Mucosa of stomach (tissue), 1 donor: Measurements from ENCODE around the gene MRPL21.
"Not testable (repeated sequence)": the region's sequence is repeated elsewhere in the genome, so short reads cannot be mapped to it uniquely, and the experiment has no call there.

Experiments used
- H3K27me3 ChIP-seq: one replicate; pipeline ENCODE4 v1.7.0; 2013; ENCODE audit warnings: mild to moderate bottlenecking, low read length; ENCODE audit not compliant: control insufficient read depth, insufficient read depth
- H3K36me3 ChIP-seq: one replicate; pipeline ENCODE4 v1.7.0; 2013; ENCODE audit warnings: low read length; ENCODE audit not compliant: control insufficient read depth, insufficient read depth
- H3K4me1 ChIP-seq: one replicate; pipeline ENCODE4 v1.7.0; 2013; ENCODE audit warnings: mild to moderate bottlenecking, low read length; ENCODE audit not compliant: control insufficient read depth, insufficient read depth
- H3K4me3 ChIP-seq: one replicate; pipeline ENCODE4 v1.7.0; 2013; ENCODE audit warnings: low read length
- H3K9ac ChIP-seq: one replicate; pipeline ENCODE4 v1.7.0; 2013; ENCODE audit warnings: mild to moderate bottlenecking, low read length, moderate library complexity
- H3K9me3 ChIP-seq: one replicate; pipeline ENCODE4 v1.7.0; 2013; ENCODE audit warnings: mild to moderate bottlenecking, low read length, moderate library complexity; ENCODE audit not compliant: control insufficient read depth
- donor health status: Pancreatic carcinoma.

Gene MRPL21

DNA sequence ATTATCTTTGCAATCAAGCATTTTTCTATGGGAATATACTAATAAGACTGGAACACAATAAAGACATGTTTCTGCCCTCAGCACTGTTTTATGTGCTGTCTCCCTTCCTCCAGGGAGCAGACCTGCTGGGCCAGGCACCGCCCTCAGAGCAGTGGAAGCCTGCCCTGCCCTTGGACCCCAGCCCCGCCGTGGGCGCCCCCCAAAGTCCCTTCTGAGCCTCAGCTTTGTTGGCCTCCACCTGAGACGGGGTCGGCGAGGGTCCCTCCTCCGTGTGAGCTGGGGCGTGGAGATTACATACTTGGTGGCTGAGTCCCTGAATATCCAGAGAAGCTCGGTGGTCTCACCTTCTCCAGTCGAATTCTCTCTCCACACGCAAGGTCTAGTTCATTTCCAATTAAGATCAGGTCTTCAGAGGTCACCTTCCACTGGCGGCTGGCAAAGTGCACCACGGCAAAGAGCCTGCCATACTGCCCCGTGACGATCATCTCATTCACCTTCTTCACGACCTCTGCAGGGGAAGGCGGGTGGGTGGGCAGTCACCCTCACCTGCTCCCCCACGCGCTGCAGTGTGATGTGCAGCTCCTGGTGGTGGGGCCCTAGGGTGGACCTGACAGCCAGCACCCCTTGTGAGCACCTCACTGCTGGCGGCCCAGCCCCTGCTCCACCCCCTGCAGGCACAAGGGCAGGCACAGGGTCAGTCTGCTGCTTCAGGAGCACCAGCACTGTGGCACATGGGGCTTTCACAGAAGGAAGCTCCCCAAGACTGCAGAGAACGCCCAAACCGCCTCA, 7.3 kb downstream of the MRPL21 start:
- Histone ChIP-seq H3K9me3 (no peaks in the 10 kb centered on the region), H3K4me1 (no peaks in the 10 kb centered on the region), H3K36me3 (no peaks in the 10 kb centered on the region), H3K9ac (no peak overlapping the region), H3K27me3 (no peaks in the 10 kb centered on the region), H3K4me3 (no peak overlapping the region)

GRCh38 chr11:68893282-68893681, 10.3 kb downstream of the MRPL21 start:
- H3K4me3 ChIP-seq = no peak overlapping the region
- no peaks in the 10 kb centered on the region for H3K36me3 ChIP-seq
- H3K4me1 ChIP-seq = no peaks in the 10 kb centered on the region
- no peaks in the 10 kb centered on the region for H3K27me3 ChIP-seq
- H3K9ac ChIP-seq = no peak overlapping the region
- no peaks in the 10 kb centered on the region for H3K9me3 ChIP-seq

GRCh38 chr11:68892576-68892975, 11.1 kb downstream of the MRPL21 start:
- H3K9me3 ChIP-seq = no peaks in the 10 kb centered on the region
- no peaks in the 10 kb centered on the region for H3K27me3 ChIP-seq
- no peak overlapping the region for H3K4me3 ChIP-seq
- no peaks in the 10 kb centered on the region for H3K36me3 ChIP-seq
- H3K9ac ChIP-seq = no peak overlapping the region
- H3K4me1 ChIP-seq = no peaks in the 10 kb centered on the region

GRCh38 chr11:68891351-68891948, 12.2 kb downstream of the MRPL21 start:
- Histone ChIP-seq H3K9me3 (no peaks in the 10 kb centered on the region), H3K4me1 (no peaks in the 10 kb centered on the region), H3K36me3 (no peaks in the 10 kb centered on the region), H3K9ac (no peak overlapping the region), H3K27me3 (no peaks in the 10 kb centered on the region), H3K4me3 (no peak overlapping the region)

GRCh38 chr11:68890490-68891231, 13.0 kb downstream of the MRPL21 start:
- Histone ChIP-seq H3K9me3 (no peaks in the 10 kb centered on the region), H3K4me3 (no peak overlapping the region), H3K36me3 (no peaks in the 10 kb centered on the region), H3K4me1 (no peaks in the 10 kb centered on the region), H3K9ac (no peak overlapping the region), H3K27me3 (no peaks in the 10 kb centered on the region)

GRCh38 chr11:68889948-68890446, 13.6 kb downstream of the MRPL21 start:
- no peaks in the 10 kb centered on the region for H3K36me3 ChIP-seq
- no peaks in the 10 kb centered on the region for H3K27me3 ChIP-seq
- no peak overlapping the region for H3K9ac ChIP-seq
- no peaks in the 10 kb centered on the region for H3K9me3 ChIP-seq
- H3K4me3 ChIP-seq = no peak overlapping the region
- H3K4me1 ChIP-seq = no peaks in the 10 kb centered on the region

DNA sequence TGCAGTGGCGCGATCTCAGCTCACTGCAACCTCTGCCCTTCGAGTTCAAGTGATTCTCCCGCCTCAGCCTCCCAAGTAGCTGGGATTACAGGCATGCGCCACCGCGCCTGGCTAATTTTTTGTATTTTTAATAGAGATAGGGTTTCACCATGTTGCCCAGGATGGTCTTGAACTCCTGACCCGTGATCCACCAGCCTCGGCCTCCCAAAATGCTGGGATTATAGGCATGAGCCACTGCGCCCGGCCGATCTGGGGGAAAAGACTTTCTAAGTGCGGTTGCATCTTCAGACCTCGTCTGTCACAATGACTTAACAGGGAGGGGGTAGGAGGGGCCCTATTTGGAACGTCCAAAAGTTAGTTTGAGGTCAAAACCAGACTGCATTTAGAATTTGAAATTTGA, 18.8 kb downstream of the MRPL21 start:
- not testable (repeated sequence) for H3K36me3 ChIP-seq, H3K4me3 ChIP-seq, H3K4me1 ChIP-seq, H3K27me3 ChIP-seq, H3K9ac ChIP-seq, H3K9me3 ChIP-seq

- H3K9me3 ChIP-seq = no peaks in the 10 kb centered on the region
- H3K27me3 ChIP-seq = no peaks in the 10 kb centered on the region
- no peaks in the 10 kb centered on the region for H3K4me1 ChIP-seq
- H3K4me3 ChIP-seq = no peak overlapping the region
- H3K9ac ChIP-seq = no peak overlapping the region
- no peaks in the 10 kb centered on the region for H3K36me3 ChIP-seq
Observed at GRCh38 chr11:68882391-68882790, 21.2 kb downstream of the MRPL21 start.

- H3K9me3 ChIP-seq = no peaks in the 10 kb centered on the region
- no peak overlapping the region for H3K9ac ChIP-seq
- H3K27me3 ChIP-seq = no peaks in the 10 kb centered on the region
- H3K4me3 ChIP-seq = no peak overlapping the region
- no peaks in the 10 kb centered on the region for H3K36me3 ChIP-seq
- H3K4me1 ChIP-seq = no peaks in the 10 kb centered on the region
Observed at GRCh38 chr11:68881320-68881719, 22.3 kb downstream of the MRPL21 start.

GRCh38 chr11:68880851-68881250, 22.8 kb downstream of the MRPL21 start:
- no peaks in the 10 kb centered on the region for H3K27me3 ChIP-seq
- no peaks in the 10 kb centered on the region for H3K9me3 ChIP-seq
- H3K4me1 ChIP-seq = no peaks in the 10 kb centered on the region
- H3K9ac ChIP-seq = no peak overlapping the region
- no peak overlapping the region for H3K4me3 ChIP-seq
- no peaks in the 10 kb centered on the region for H3K36me3 ChIP-seq

- no peaks in the 10 kb centered on the region for H3K4me1 ChIP-seq
- no peak overlapping the region for H3K4me3 ChIP-seq
- H3K36me3 ChIP-seq = no peaks in the 10 kb centered on the region
- no peaks in the 10 kb centered on the region for H3K9me3 ChIP-seq
- H3K9ac ChIP-seq = no peak overlapping the region
- no peaks in the 10 kb centered on the region for H3K27me3 ChIP-seq
Observed at GRCh38 chr11:68878022-68878421, 25.6 kb downstream of the MRPL21 start.
